B cell (primary cell): Measurements from ENCODE around the gene TMEM115. TPM values are rescaled to one million over a fixed set of nuclear protein-coding genes. Genes with fewer than 3 reads are reported as not detected.

Source experiments
- ATAC-seq: fragments of 200-7000 bp; cut with Tn5 transposase; one replicate; pipeline ENCODE4 v1.10.0; 2021; ENCODE audit warnings: low read depth, mild to moderate bottlenecking, moderate number of reproducible peaks, moderate library complexity
- CTCF ChIA-PET: fragments of 350-600 bp; sonication (Branson Sonifier 250); formaldehyde crosslinking; loops from one replicate; lab custom pipeline; 2021; ENCODE audit warnings: antibody characterized with exemption, inconsistent platforms; lab: Charles Lee
- POLR2A ChIA-PET: fragments of 350-600 bp; sonication (Branson Sonifier 250); formaldehyde crosslinking; loops from one replicate; lab custom pipeline; 2021; ENCODE audit warnings: antibody characterized with exemption; lab: Charles Lee
- DNase-seq: peaks from one replicate; pipeline ENCODE4 v3.0.0; 2013
- H2AFZ ChIP-seq: 2 replicates; pipeline ENCODE4 v1.6.1; 2012; ENCODE audit warnings: mild to moderate bottlenecking, low read depth, low read length; ENCODE audit not compliant: insufficient read depth, poor library complexity, severe bottlenecking
- H3K27ac ChIP-seq, 2 donors: 1 replicate in 1 of 2; 2 replicates in 1 of 2; pipeline ENCODE4 v1.5.1; 2012 to 2013; ENCODE audit warnings: low read length in 2 of 2, mild to moderate bottlenecking in 2 of 2, moderate library complexity in 1 of 2
- H3K27me3 ChIP-seq, 4 experiments: fragments of 200-600 bp in 1 of 4; sonication (generic) in 1 of 4; replicated peaks in 1 of 4; 1 replicate in 2 of 4; 2 replicates in 2 of 4; pipeline versions ENCODE4 v1.6.1 to v1.7.0; 2013 to 2016; ENCODE audit warnings: low read length in 3 of 4, mild to moderate bottlenecking in 2 of 4, mixed read lengths in 1 of 4, moderate library complexity in 1 of 4; ENCODE audit not compliant: insufficient read depth in 4 of 4, control insufficient read depth in 3 of 4; ENCODE audit errors: control extremely low read depth in 1 of 4
- H3K36me3 ChIP-seq, 2 experiments: replicated peaks in 1 of 2; 1 replicate in 1 of 2; 2 replicates in 1 of 2; pipeline versions ENCODE4 v1.6.1 to v1.7.1; 2013; ENCODE audit warnings: low read length in 1 of 2; ENCODE audit not compliant: insufficient read depth in 2 of 2, control insufficient read depth in 1 of 2; ENCODE audit errors: control extremely low read depth in 1 of 2, extremely low read depth in 1 of 2
- H3K4me1 ChIP-seq, 2 donors: fragments of 200-600 bp in 1 of 2; sonication (generic) in 1 of 2; 1 replicate in 1 of 2; 2 replicates in 1 of 2; pipeline versions ENCODE4 v1.5.1 to v1.6.1; 2013 to 2017; ENCODE audit warnings: low read length in 2 of 2; ENCODE audit not compliant: control insufficient read depth in 2 of 2, insufficient read depth in 2 of 2
- H3K4me2 ChIP-seq: replicated peaks from 2 replicates; pipeline ENCODE3; 2012; ENCODE audit warnings: mild to moderate bottlenecking, low read depth, low read length; ENCODE audit not compliant: poor library complexity, severe bottlenecking
- H3K4me3 ChIP-seq, 5 experiments: fragments of 200-600 bp in 1 of 5; sonication (generic) in 1 of 5; 1 replicate in 3 of 5; 2 replicates in 2 of 5; pipeline versions ENCODE4 v1.5.1 to v1.7.0; 2011 to 2016; ENCODE audit warnings: low read length in 4 of 5, mild to moderate bottlenecking in 4 of 5, low read depth in 2 of 5, control low read depth in 1 of 5, moderate library complexity in 1 of 5; ENCODE audit not compliant: insufficient read depth in 1 of 5; ENCODE audit errors: control extremely low read depth in 1 of 5, extremely low read depth in 1 of 5
- H3K79me2 ChIP-seq: fragments of 200-600 bp; sonication (generic); one replicate; pipeline ENCODE4 v1.6.0; 2016; ENCODE audit warnings: low read length; ENCODE audit not compliant: control insufficient read depth, insufficient read depth
- H3K9ac ChIP-seq: fragments of 200-600 bp; sonication (generic); 2 replicates; pipeline ENCODE4 v1.6.1; 2017; ENCODE audit warnings: mild to moderate bottlenecking, low read length, moderate library complexity
- H3K9me3 ChIP-seq, 3 donors: one replicate each; pipeline versions ENCODE4 v1.6.1 to v1.7.1; 2013; ENCODE audit warnings: low read length in 2 of 3; ENCODE audit not compliant: control insufficient read depth in 2 of 3, insufficient read depth in 1 of 3; ENCODE audit errors: control extremely low read depth in 1 of 3
- H4K20me1 ChIP-seq: 2 replicates; pipeline ENCODE4 v1.6.0; 2012; ENCODE audit warnings: mild to moderate bottlenecking, low read length; ENCODE audit not compliant: insufficient read depth, control insufficient read depth, poor library complexity, severe bottlenecking
- H3K27ac Mint-ChIP-seq: one replicate; pipeline ENCODE4 v1.8.0; 2021; ENCODE audit warnings: mixed read lengths
- H3K27me3 Mint-ChIP-seq: one replicate; pipeline ENCODE4 v1.8.0; 2021; ENCODE audit warnings: mixed read lengths
- H3K4me1 Mint-ChIP-seq: one replicate; pipeline ENCODE4 v1.8.0; 2021; ENCODE audit warnings: mixed read lengths
- H3K4me3 Mint-ChIP-seq: one replicate; pipeline ENCODE4 v1.8.0; 2021; ENCODE audit warnings: mixed read lengths
- H3K9me3 Mint-ChIP-seq: one replicate; pipeline ENCODE4 v1.8.0; 2022; ENCODE audit warnings: mixed read lengths; ENCODE audit not compliant: insufficient read depth
- EZH2 ChIP-seq: IDR thresholded peaks from 2 replicates; pipeline ENCODE4 v1.6.1; 2012; ENCODE audit warnings: borderline replicate concordance, low read depth, mild to moderate bottlenecking, moderate library complexity, low read length; ENCODE audit not compliant: insufficient read depth, poor library complexity, severe bottlenecking
- WGBS: methylation state at CpG from one replicate; pipeline ENCODE4 v1.1.5; 2013; ENCODE audit warnings: missing lambda C conversion rate; ENCODE audit not compliant: insufficient coverage; 5-methylcytosine and 5-hydroxymethylcytosine counted together
- intact Hi-C: fragments of 100-400 bp; cut with micrococcal nuclease; formaldehyde crosslinking; loops from one replicate; pipeline ENCODE4 v1.10.0; 2022
- polyA plus RNA-seq: library from polyadenylated mRNA; depleted of rRNA; stranded (reverse); fragments of >200 nt; gene quantifications from 2 replicates; pipeline ENCODE4 v1.2.3, GENCODE V29; 2012
- total RNA-seq, 2 donors: library from RNA; stranded (reverse); fragments of 120-200 nt in 1 of 2; gene quantifications; 1 replicate in 1 of 2; 2 replicates in 1 of 2; pipeline versions ENCODE4 v1.2.3 to v1.2.4, GENCODE V29; 2013 to 2022
- TF ChIP-seq, protein P1 (sequence below): fragments of 200-600 bp; IDR thresholded peaks from one replicate; pipeline ENCODE4 v1.8.0; 2022; ENCODE audit warnings: antibody characterized with exemption, mild to moderate bottlenecking

The TMEM115 gene
- total and polyA plus RNA-seq, 2 donors (not counting 1 experiment from before 2014, with no cell fraction given) = 19.8 to 27.2 TPM

DNA sequence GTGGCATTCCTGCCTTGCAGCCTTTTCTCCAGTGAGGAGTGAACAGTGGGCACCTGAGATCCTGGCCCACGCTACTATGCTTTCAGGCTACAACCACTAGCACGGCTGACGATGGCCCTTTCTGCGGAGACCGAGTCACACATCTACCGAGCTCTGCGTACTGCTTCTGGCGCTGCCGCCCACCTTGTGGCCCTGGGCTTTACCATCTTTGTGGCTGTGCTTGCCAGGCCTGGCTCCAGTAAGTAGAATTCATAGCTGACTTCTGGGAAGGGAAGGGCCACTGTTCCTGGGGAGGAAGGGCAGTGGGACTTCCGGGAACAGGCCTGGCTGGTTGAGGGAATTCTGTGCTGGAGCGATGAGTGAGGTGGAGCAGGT, 8.0 kb downstream of the TMEM115 start:
- Histone ChIP-seq H3K9me3 (no peaks in the 10 kb centered on the region), H2AFZ (peak overlapping the region; percentile 94), H3K27me3 (no peaks in the 10 kb centered on the region), H4K20me1 (peaks cover 68% of the 10 kb centered on the region), H3K4me3 (peak overlapping the region; percentile 71 to 98 (median 91)), H3K79me2 (peaks cover 73% of the 10 kb centered on the region), H3K4me2 (peak overlapping the region; percentile 99), H3K27ac (peak overlapping the region; percentile 85 to 93), H3K36me3 (peaks cover 5 to 58% of the 10 kb centered on the region in 2 experiments), H3K9ac (peak overlapping the region; percentile 99), H3K4me1 (peaks cover 23 to 41% of the 10 kb centered on the region in 2 donors)
- peaks cover 51% of the 10 kb centered on the region for H3K4me1 Mint-ChIP-seq
- no peaks in the 10 kb centered on the region for H3K9me3 Mint-ChIP-seq
- ChIA-PET CTCF (interaction anchor here (1.0 to 5.3 kb wide), 10 partner anchors 10 to 264 kb away, joined by 3 to 104 read pairs (median 8); partner anchors contain the start of genes HYAL3, NAA80, RASSF1 and TUSC2), POLR2A (interaction anchor here (0.6 to 7.4 kb wide), 9 partner anchors 8 to 997 kb away, joined by 4 to 96 read pairs (median 9); partner anchors contain the start of genes C3orf18, HEMK1, HYAL3 and NAA80)
- H3K27ac Mint-ChIP-seq = peak overlapping the region; percentile 100
- whole genome bisulfite sequencing = 84% methylated on average over 11 of the region's 11 CpGs
- peak overlapping the region; percentile 99 for H3K4me3 Mint-ChIP-seq
- H3K27me3 Mint-ChIP-seq = no peaks in the 10 kb centered on the region
- no peak for TF ChIP-seq EZH2
- TF ChIP-seq, protein P1, sequence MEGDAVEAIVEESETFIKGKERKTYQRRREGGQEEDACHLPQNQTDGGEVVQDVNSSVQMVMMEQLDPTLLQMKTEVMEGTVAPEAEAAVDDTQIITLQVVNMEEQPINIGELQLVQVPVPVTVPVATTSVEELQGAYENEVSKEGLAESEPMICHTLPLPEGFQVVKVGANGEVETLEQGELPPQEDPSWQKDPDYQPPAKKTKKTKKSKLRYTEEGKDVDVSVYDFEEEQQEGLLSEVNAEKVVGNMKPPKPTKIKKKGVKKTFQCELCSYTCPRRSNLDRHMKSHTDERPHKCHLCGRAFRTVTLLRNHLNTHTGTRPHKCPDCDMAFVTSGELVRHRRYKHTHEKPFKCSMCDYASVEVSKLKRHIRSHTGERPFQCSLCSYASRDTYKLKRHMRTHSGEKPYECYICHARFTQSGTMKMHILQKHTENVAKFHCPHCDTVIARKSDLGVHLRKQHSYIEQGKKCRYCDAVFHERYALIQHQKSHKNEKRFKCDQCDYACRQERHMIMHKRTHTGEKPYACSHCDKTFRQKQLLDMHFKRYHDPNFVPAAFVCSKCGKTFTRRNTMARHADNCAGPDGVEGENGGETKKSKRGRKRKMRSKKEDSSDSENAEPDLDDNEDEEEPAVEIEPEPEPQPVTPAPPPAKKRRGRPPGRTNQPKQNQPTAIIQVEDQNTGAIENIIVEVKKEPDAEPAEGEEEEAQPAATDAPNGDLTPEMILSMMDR = no peak
- DNase-seq (no peak), ATAC-seq (no peak)
- intact Hi-C loops = loop anchor here (1.0 to 2.0 kb wide), 4 partner anchors 8 to 59 kb away; partner anchors contain the start of genes IFRD2 and TMEM115
